Measurements from ENCODE around the gene CLIC1.

The CLIC1 gene

DNA sequence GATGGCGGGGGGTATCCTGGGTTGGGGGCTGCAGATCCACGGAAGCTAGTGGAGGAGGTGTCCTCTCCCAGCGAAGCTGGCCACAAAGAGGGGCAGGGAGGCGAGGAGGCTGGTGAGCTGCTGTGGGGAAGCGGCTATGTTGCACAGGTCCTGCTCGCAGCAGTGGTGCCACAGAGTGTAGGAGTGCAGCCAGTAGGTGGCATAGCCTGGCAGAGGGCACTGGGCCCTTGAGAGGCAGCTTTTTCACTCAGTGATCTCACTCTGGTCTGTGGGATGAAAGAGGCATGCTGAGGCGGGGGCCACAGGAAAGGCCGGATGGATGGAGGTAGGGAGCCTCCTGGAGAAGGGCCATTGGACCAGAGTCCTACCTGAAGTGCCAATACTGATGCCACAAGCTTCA lies 24.0 kb downstream of the CLIC1 start:
- TF ChIP-seq, protein P1, sequence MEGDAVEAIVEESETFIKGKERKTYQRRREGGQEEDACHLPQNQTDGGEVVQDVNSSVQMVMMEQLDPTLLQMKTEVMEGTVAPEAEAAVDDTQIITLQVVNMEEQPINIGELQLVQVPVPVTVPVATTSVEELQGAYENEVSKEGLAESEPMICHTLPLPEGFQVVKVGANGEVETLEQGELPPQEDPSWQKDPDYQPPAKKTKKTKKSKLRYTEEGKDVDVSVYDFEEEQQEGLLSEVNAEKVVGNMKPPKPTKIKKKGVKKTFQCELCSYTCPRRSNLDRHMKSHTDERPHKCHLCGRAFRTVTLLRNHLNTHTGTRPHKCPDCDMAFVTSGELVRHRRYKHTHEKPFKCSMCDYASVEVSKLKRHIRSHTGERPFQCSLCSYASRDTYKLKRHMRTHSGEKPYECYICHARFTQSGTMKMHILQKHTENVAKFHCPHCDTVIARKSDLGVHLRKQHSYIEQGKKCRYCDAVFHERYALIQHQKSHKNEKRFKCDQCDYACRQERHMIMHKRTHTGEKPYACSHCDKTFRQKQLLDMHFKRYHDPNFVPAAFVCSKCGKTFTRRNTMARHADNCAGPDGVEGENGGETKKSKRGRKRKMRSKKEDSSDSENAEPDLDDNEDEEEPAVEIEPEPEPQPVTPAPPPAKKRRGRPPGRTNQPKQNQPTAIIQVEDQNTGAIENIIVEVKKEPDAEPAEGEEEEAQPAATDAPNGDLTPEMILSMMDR (IDR thresholded peaks at IDR 0.05), result no peak; the same call in 1 of the 2 replicates

DNA sequence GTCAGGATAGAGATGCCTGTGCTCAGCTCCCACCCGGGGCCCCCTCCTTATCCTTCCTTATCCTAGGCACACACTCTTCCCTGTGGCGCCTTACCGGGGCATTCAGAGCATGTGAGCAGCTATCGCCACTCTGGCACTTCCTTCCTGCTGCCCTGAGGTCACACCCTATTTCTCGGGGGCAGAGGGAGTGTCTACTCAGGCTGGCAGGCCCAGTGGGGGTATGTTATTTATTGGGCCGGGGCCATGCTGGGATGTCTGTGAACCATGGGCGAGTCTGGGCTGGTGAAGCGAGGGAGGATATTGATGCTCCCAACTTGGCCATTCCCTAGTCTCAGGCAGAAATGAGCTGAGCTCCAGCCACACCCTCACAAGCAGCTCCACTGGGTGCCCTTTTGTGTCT lies 25.1 kb downstream of the CLIC1 start:
- TF ChIP-seq, protein P1 (IDR thresholded peaks at IDR 0.05), result no peak

- TF ChIP-seq, protein P1 (IDR thresholded peaks at IDR 0.05), result no peak
Observed at GRCh38 chr6:31710523-31711219, 25.7 kb downstream of the CLIC1 start.

- TF ChIP-seq, protein P1 (IDR thresholded peaks at IDR 0.05), result no peak
Observed at GRCh38 chr6:31708224-31708623, 28.1 kb downstream of the CLIC1 start.

DNA sequence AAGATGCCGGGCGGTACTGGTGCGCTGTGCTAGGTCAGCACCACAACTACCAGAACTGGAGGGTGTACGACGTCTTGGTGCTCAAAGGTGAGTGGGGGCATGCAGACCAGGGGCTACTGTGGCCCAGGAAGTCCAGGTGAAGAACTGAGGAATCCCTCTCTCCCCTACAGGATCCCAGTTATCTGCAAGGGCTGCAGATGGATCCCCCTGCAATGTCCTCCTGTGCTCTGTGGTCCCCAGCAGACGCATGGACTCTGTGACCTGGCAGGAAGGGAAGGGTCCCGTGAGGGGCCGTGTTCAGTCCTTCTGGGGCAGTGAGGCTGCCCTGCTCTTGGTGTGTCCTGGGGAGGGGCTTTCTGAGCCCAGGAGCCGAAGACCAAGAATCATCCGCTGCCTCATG lies 28.6 kb downstream of the CLIC1 start:
- TF ChIP-seq, protein P1 (IDR thresholded peaks at IDR 0.05), result no peak

- TF ChIP-seq, protein P1 (IDR thresholded peaks at IDR 0.05), result no peak
Observed at GRCh38 chr6:31706599-31706998, 29.7 kb downstream of the CLIC1 start, which contains the start of gene LY6G6F. LY6G6F (plus strand) TSS chr6:31706866; CDS start chr6:31706907, 41 bp downstream.

- TF ChIP-seq, protein P1 (IDR thresholded peaks at IDR 0.05), result no peak
Observed at GRCh38 chr6:31705931-31706330, 30.4 kb downstream of the CLIC1 start.

Data from LNCAP (cell line).